BLaER1 (cell line): ENCODE results near the gene PPP6R1.

Source experiments
- H3K27ac ChIP-seq: shearing (Covaris generic); formaldehyde crosslinking; 2 replicates; pipeline ENCODE4 v1.8.1; 2022
- H3K27me3 ChIP-seq: shearing (Covaris generic); formaldehyde crosslinking; 2 replicates; pipeline ENCODE4 v1.8.1; 2022
- H3K36me3 ChIP-seq: shearing (Covaris generic); formaldehyde crosslinking; 2 replicates; pipeline ENCODE4 v1.8.1; 2022
- H3K4me1 ChIP-seq: shearing (Covaris generic); formaldehyde crosslinking; 2 replicates; pipeline ENCODE4 v1.8.1; 2022
- H3K4me2 ChIP-seq: shearing (Covaris generic); formaldehyde crosslinking; 2 replicates; pipeline ENCODE4 v1.8.1; 2022
- H3K4me3 ChIP-seq: shearing (Covaris generic); formaldehyde crosslinking; 2 replicates; pipeline ENCODE4 v1.8.1; 2022
- H3K9ac ChIP-seq: shearing (Covaris generic); formaldehyde crosslinking; 2 replicates; pipeline ENCODE4 v1.8.1; 2022
- H3K9me3 ChIP-seq: shearing (Covaris generic); formaldehyde crosslinking; 2 replicates; pipeline ENCODE4 v1.8.1; 2022
- H4K20me1 ChIP-seq: shearing (Covaris generic); formaldehyde crosslinking; 2 replicates; pipeline ENCODE4 v1.8.1; 2022
- Cebpa-rat ChIP-seq: shearing (Covaris generic); IDR thresholded peaks from 2 replicates; pipeline ENCODE4 v1.8.1; 2022

The PPP6R1 gene

GRCh38 chr19:55252760-55253663 is 5.8 kb downstream of the PPP6R1 start:
- H3K4me3 ChIP-seq: peak overlapping the region; percentile 88
- H3K36me3 ChIP-seq: peaks cover 41% of the 10 kb centered on the region
- H3K9me3 ChIP-seq: no peaks in the 10 kb centered on the region
- no peak for TF ChIP-seq Cebpa-rat
- peak overlapping the region; percentile 98 for H3K4me2 ChIP-seq
- H3K4me1 ChIP-seq: peaks cover 91% of the 10 kb centered on the region
- H3K9ac ChIP-seq: peak overlapping the region; percentile 97
- H3K27ac ChIP-seq: peak overlapping the region; percentile 98
- H4K20me1 ChIP-seq: peaks cover 100% of the 10 kb centered on the region
- H3K27me3 ChIP-seq: no peaks in the 10 kb centered on the region

- Histone ChIP-seq H3K36me3 (peaks cover 53% of the 10 kb centered on the region), H4K20me1 (peaks cover 100% of the 10 kb centered on the region), H3K9me3 (no peaks in the 10 kb centered on the region), H3K27me3 (no peaks in the 10 kb centered on the region), H3K27ac (peak overlapping the region; percentile 98), H3K9ac (peak overlapping the region; percentile 97), H3K4me1 (peaks cover 97% of the 10 kb centered on the region), H3K4me3 (peak overlapping the region; percentile 88), H3K4me2 (peak overlapping the region; percentile 98)
- no peak for TF ChIP-seq Cebpa-rat
Observed at GRCh38 chr19:55251341-55252081, 7.3 kb downstream of the PPP6R1 start.

GRCh38 chr19:55250262-55251036 is 8.4 kb downstream of the PPP6R1 start:
- no peak for TF ChIP-seq Cebpa-rat
- Histone ChIP-seq H3K9ac (peak overlapping the region; percentile 97), H3K4me1 (peaks cover 86% of the 10 kb centered on the region), H3K4me3 (peak overlapping the region; percentile 88), H3K4me2 (peak overlapping the region; percentile 98), H4K20me1 (peaks cover 100% of the 10 kb centered on the region), H3K27ac (peak overlapping the region; percentile 98), H3K27me3 (no peaks in the 10 kb centered on the region), H3K9me3 (no peaks in the 10 kb centered on the region), H3K36me3 (peaks cover 58% of the 10 kb centered on the region)

GRCh38 chr19:55249841-55250240 is 9.0 kb downstream of the PPP6R1 start:
- no peak overlapping the region; the same call in 1 of the 2 replicates for H3K27ac ChIP-seq
- H3K4me1 ChIP-seq: peaks cover 80% of the 10 kb centered on the region
- H3K9me3 ChIP-seq: no peaks in the 10 kb centered on the region
- no peak overlapping the region for H3K9ac ChIP-seq
- no peaks in the 10 kb centered on the region for H3K27me3 ChIP-seq
- H3K36me3 ChIP-seq: peaks cover 64% of the 10 kb centered on the region
- peaks cover 100% of the 10 kb centered on the region for H4K20me1 ChIP-seq
- TF ChIP-seq Cebpa-rat: no peak
- H3K4me2 ChIP-seq: peak overlapping the region; percentile 98
- no peak overlapping the region for H3K4me3 ChIP-seq

- Histone ChIP-seq H3K9ac (peak overlapping the region; percentile 57), H3K4me2 (peak overlapping the region; percentile 98; the same call in 1 of the 2 replicates), H3K27me3 (no peaks in the 10 kb centered on the region), H3K4me1 (peaks cover 71% of the 10 kb centered on the region), H3K9me3 (no peaks in the 10 kb centered on the region), H3K4me3 (no peak overlapping the region), H3K27ac (peak overlapping the region; percentile 38; the same call in 1 of the 2 replicates), H3K36me3 (peaks cover 76% of the 10 kb centered on the region), H4K20me1 (peaks cover 100% of the 10 kb centered on the region)
- TF ChIP-seq Cebpa-rat: no peak
Observed at GRCh38 chr19:55248704-55249103, 10.1 kb downstream of the PPP6R1 start.

- Histone ChIP-seq H4K20me1 (peaks cover 100% of the 10 kb centered on the region), H3K27ac (peak overlapping the region; percentile 38), H3K9me3 (no peaks in the 10 kb centered on the region), H3K4me2 (peak overlapping the region; percentile 98), H3K4me1 (peaks cover 66% of the 10 kb centered on the region), H3K9ac (peak overlapping the region; percentile 57), H3K4me3 (no peak overlapping the region), H3K36me3 (peaks cover 81% of the 10 kb centered on the region), H3K27me3 (no peaks in the 10 kb centered on the region)
- TF ChIP-seq Cebpa-rat: no peak
Observed at GRCh38 chr19:55248166-55248675, 10.6 kb downstream of the PPP6R1 start.

- Histone ChIP-seq H3K4me1 (peaks cover 60% of the 10 kb centered on the region), H3K4me3 (no peak overlapping the region), H3K9me3 (no peaks in the 10 kb centered on the region), H3K27ac (peak overlapping the region; percentile 19; the same call in 1 of the 2 replicates), H3K4me2 (peak overlapping the region; percentile 98), H3K9ac (peak overlapping the region; percentile 57; the same call in 1 of the 2 replicates), H3K27me3 (no peaks in the 10 kb centered on the region), H3K36me3 (peaks cover 83% of the 10 kb centered on the region), H4K20me1 (peaks cover 100% of the 10 kb centered on the region)
- TF ChIP-seq Cebpa-rat: no peak
Observed at GRCh38 chr19:55247621-55248099, 11.2 kb downstream of the PPP6R1 start.

- no peak for TF ChIP-seq Cebpa-rat
- peak overlapping the region; percentile 98 for H3K4me2 ChIP-seq
- H3K9me3 ChIP-seq: no peaks in the 10 kb centered on the region
- peaks cover 88% of the 10 kb centered on the region for H3K36me3 ChIP-seq
- 0 out of 2 replicates have a peak overlapping the region, but pooled peaks have one; percentile 19 for H3K27ac ChIP-seq
- no peaks in the 10 kb centered on the region for H3K27me3 ChIP-seq
- H3K9ac ChIP-seq: no peak overlapping the region
- peaks cover 100% of the 10 kb centered on the region for H4K20me1 ChIP-seq
- no peak overlapping the region for H3K4me3 ChIP-seq
- H3K4me1 ChIP-seq: peaks cover 51% of the 10 kb centered on the region
Observed at GRCh38 chr19:55246462-55247451, 12.1 kb downstream of the PPP6R1 start.
